DND-41 (cell line): ENCODE measurements around the gene DDRGK1.

Source experiments
- ATAC-seq: fragments of 200-7000 bp; cut with Tn5 transposase; 3 replicates; pipeline ENCODE4 v1.9.1; 2021; ENCODE audit warnings: low read depth; ENCODE audit not compliant: insufficient read depth
- DNase-seq: peaks from one replicate; pipeline ENCODE4 v3.0.0-alpha.2; 2020
- H2AFZ ChIP-seq: 2 replicates; pipeline ENCODE4 v1.6.0; 2012; ENCODE audit warnings: low read depth, low read length
- H3K27ac ChIP-seq: 2 replicates; pipeline ENCODE4 v1.5.1; 2012; ENCODE audit warnings: low read length, inconsistent platforms
- H3K27me3 ChIP-seq: fragments of 200-600 bp; sonication (generic); 2 replicates; pipeline ENCODE4 v1.6.0; 2012; ENCODE audit warnings: low read length, mild to moderate bottlenecking, inconsistent platforms; ENCODE audit not compliant: insufficient read depth, poor library complexity
- H3K36me3 ChIP-seq: 2 replicates; pipeline ENCODE4 v1.5.1; 2012; ENCODE audit warnings: low read length, inconsistent platforms; ENCODE audit not compliant: insufficient read depth
- H3K4me1 ChIP-seq: 2 replicates; pipeline ENCODE4 v1.5.1; 2012; ENCODE audit warnings: mild to moderate bottlenecking, low read length; ENCODE audit not compliant: insufficient read depth
- H3K4me2 ChIP-seq: 2 replicates; pipeline ENCODE4 v1.6.0; 2012; ENCODE audit warnings: mild to moderate bottlenecking, moderate library complexity, low read length, inconsistent platforms; ENCODE audit not compliant: insufficient read depth
- H3K4me3 ChIP-seq, 2 experiments: fragments of 200-600 bp in 1 of 2; shearing (Covaris generic) in 1 of 2; 2 replicates each; pipeline ENCODE4 v1.5.1; 2012 to 2016; ENCODE audit warnings: inconsistent platforms in 2 of 2, low read length in 2 of 2, mild to moderate bottlenecking in 2 of 2, low read depth in 1 of 2, moderate library complexity in 1 of 2
- H3K79me2 ChIP-seq: 2 replicates; pipeline ENCODE4 v1.6.0; 2012; ENCODE audit warnings: low read length, inconsistent platforms; ENCODE audit not compliant: insufficient read depth
- H3K9ac ChIP-seq: 2 replicates; pipeline ENCODE4 v1.6.0; 2012; ENCODE audit warnings: low read depth, mild to moderate bottlenecking, inconsistent platforms, low read length, moderate library complexity
- H3K9me3 ChIP-seq: 2 replicates; pipeline ENCODE4 v1.5.1; 2012; ENCODE audit warnings: low read length, moderate library complexity, mild to moderate bottlenecking, inconsistent platforms; ENCODE audit not compliant: insufficient read depth, severe bottlenecking
- H4K20me1 ChIP-seq: 2 replicates; pipeline ENCODE4 v1.6.0; 2012; ENCODE audit warnings: low read length; ENCODE audit not compliant: insufficient read depth
- EZH2 ChIP-seq: IDR thresholded peaks from 3 replicates; pipeline ENCODE4 v1.6.1; 2012; ENCODE audit warnings: borderline replicate concordance, low read depth, mild to moderate bottlenecking, moderate library complexity, low read length, inconsistent platforms; ENCODE audit not compliant: severe bottlenecking
- TF ChIP-seq, protein P1 (sequence below): IDR thresholded peaks from 2 replicates; pipeline ENCODE4 v1.5.1; 2012; ENCODE audit warnings: borderline replicate concordance, low read length, moderate library complexity, mild to moderate bottlenecking; ENCODE audit not compliant: poor library complexity, severe bottlenecking; ENCODE audit errors: extremely low read depth

The DDRGK1 gene

DNA sequence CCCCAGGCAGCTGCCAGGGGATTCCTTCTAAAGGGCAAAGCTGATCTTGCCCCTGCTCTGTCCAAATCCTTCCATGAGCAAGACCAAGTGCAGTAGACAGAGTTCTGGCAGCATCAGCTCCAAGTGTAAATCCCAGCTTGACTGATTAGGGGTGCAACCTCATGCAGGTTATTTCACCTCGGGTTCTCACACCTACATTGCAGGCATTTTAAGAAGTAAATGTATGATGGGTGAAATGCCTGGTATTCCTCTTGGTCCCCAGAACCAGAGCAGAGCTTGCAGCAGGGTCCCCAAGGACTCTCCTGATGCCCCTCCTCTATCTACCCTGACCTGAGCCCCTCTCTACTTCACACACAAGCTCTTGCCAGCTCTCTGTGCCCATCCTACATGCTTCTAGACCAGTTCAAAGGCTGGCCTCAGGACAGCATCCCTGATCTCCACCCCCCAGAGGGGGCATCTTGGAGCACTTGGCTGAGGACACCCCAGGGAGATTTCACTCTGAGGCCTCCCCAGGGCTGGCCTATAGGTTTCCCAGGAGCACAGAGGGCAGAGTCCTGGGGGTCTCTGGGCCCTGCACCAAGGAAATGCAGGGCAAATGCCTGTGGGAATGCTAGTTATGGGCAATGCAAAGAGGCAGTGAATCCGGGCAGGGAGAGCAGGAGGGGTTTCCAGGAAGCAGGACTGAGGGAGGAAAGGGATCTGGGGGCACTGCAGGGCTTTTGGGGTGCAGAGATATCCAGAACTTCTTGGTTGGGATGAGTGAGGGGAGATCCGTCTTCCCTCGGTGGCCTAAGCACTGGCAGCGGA, 32.2 kb downstream of the DDRGK1 start:
- Histone ChIP-seq H3K4me1 (peaks cover 18% of the 10 kb centered on the region), H3K79me2 (no peaks in the 10 kb centered on the region), H3K9me3 (no peaks in the 10 kb centered on the region), H2AFZ (no peak overlapping the region), H3K27me3 (peaks cover 13% of the 10 kb centered on the region), H3K36me3 (no peaks in the 10 kb centered on the region), H3K4me3 (peak overlapping the region in 1 of 2 experiments; percentile 68; a peak in 2 of 4 replicates), H3K9ac (peak overlapping the region; percentile 55), H3K27ac (no peak overlapping the region), H4K20me1 (peaks cover 8% of the 10 kb centered on the region), H3K4me2 (peak overlapping the region; percentile 81)
- ATAC-seq (no peak), DNase-seq (no peak)
- no peak for TF ChIP-seq EZH2
- TF ChIP-seq, protein P1, sequence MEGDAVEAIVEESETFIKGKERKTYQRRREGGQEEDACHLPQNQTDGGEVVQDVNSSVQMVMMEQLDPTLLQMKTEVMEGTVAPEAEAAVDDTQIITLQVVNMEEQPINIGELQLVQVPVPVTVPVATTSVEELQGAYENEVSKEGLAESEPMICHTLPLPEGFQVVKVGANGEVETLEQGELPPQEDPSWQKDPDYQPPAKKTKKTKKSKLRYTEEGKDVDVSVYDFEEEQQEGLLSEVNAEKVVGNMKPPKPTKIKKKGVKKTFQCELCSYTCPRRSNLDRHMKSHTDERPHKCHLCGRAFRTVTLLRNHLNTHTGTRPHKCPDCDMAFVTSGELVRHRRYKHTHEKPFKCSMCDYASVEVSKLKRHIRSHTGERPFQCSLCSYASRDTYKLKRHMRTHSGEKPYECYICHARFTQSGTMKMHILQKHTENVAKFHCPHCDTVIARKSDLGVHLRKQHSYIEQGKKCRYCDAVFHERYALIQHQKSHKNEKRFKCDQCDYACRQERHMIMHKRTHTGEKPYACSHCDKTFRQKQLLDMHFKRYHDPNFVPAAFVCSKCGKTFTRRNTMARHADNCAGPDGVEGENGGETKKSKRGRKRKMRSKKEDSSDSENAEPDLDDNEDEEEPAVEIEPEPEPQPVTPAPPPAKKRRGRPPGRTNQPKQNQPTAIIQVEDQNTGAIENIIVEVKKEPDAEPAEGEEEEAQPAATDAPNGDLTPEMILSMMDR: no peak

DNA sequence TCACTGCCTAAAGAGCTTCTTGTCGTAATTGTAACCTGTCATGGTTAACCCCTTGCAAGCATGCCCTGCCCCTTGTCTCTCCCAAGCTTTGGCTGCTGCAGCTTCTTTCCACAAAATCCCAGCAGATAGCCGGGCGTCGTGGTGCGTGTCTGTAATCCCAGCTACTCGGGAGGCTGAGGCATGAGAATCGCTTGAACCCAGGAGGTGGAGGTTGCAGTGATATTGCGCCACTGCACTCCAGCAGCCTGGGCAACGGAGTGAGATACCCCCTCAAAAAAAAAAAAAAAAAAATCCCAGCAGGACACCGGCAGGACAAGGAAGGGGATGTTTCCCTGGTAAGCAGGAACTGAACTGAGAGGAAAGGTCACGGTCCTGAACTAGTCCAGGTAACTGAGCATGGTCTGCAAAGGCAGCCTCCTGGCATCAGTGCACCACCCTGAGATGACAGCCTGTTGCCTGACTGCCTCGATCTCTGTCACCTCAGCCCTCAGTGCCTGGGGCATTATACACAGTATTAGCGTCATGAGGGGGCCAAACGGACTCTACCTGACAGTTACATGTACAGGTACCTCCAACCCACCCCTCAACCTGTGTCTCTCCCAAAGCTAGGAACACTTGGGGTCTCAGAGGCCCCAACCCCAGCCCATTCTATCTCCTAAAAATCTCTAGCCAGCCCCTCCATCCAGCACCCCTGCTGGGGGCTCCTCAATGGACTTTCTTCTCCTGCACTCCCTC, 32.9 kb downstream of the DDRGK1 start:
- TF ChIP-seq EZH2: no peak
- TF ChIP-seq, protein P1: no peak
- Histone ChIP-seq H3K9me3 (no peaks in the 10 kb centered on the region), H3K27me3 (peaks cover 13% of the 10 kb centered on the region), H3K4me2 (no peak overlapping the region), H3K36me3 (no peaks in the 10 kb centered on the region), H4K20me1 (peaks cover 8% of the 10 kb centered on the region), H3K27ac (no peak overlapping the region), H3K9ac (no peak overlapping the region), H3K4me3 (no peak overlapping the region), H3K4me1 (peaks cover 18% of the 10 kb centered on the region), H2AFZ (no peak overlapping the region), H3K79me2 (no peaks in the 10 kb centered on the region)
- DNase-seq (no peak), ATAC-seq (no peak)

DNA sequence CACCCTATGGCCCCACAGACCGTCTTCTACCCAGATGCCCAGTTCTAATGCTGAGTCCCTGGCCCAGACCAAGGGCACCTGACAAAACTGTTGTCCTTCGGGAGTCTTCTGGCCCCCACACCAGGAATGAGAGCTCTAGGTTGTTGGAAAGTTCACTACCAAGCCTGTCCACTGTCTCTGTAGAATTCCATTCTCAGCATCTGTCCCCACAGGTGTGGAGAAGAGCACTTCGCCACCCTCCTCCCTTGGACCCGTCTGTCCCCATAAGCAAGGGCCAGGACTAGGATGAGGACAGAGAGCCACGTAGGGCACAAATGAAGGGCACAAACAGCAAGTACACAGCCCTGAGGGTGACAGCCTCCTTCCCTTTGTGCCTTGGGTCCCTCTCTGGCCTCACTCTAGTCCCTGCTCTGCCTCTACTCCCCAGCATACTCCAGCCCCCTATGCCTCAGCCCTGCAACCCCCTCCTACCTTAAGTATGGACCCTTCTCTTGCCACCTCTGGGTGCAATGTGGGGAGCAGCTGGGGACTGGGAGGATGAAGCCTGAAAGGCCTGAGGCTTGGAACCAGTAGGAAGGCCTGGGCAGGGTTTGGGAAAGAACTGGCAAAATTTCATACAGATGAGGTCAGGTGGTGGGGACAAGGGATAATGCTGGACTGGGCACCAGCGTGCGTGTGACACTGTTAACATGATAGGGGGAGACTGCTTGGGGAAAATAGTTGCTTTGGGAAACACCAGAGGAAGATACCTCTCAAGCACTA, 35.5 kb downstream of the DDRGK1 start:
- no peak overlapping the region for H3K4me2 ChIP-seq
- DNase-seq: no peak
- H3K36me3 ChIP-seq: no peaks in the 10 kb centered on the region
- peaks cover 10% of the 10 kb centered on the region for H3K4me1 ChIP-seq
- H3K79me2 ChIP-seq: no peaks in the 10 kb centered on the region
- ATAC-seq: no peak
- no peak overlapping the region for H3K4me3 ChIP-seq
- no peak overlapping the region for H3K9ac ChIP-seq
- TF ChIP-seq EZH2: no peak
- TF ChIP-seq, protein P1: no peak
- H4K20me1 ChIP-seq: peaks cover 8% of the 10 kb centered on the region
- H3K27ac ChIP-seq: no peak overlapping the region
- no peaks in the 10 kb centered on the region for H3K9me3 ChIP-seq
- peaks cover 8% of the 10 kb centered on the region for H3K27me3 ChIP-seq
- H2AFZ ChIP-seq: no peak overlapping the region
